Measurements from ENCODE around the gene DSCAM. TPM values are rescaled to one million over a fixed set of nuclear protein-coding genes. Genes with fewer than 3 reads are reported as not detected.

Gene DSCAM
- total RNA-seq, 4 donors from 2014 or later: not detected

GRCh38 chr21:40436261-40436660, 410.7 kb downstream of the DSCAM start:
- intact Hi-C loops (cut with DNase I; ENCODE audit: low total_unique reads): no loop called here
- TF ChIP-seq CTCF (IDR thresholded peaks at IDR 0.05): no peak
- 79 to 83% methylated on average over 1 of the region's 1 CpG for WGBS, 2 donors

GRCh38 chr21:40433538-40433937, 413.4 kb downstream of the DSCAM start:
- intact Hi-C loops (cut with DNase I; ENCODE audit: low total_unique reads): no loop called here
- WGBS, 2 donors: 76 to 86% methylated on average over 2 of the region's 2 CpGs
- no peak for DNase-seq (ENCODE audit: low spot score in 2 of 2)
- H3K4me3 ChIP-seq (ENCODE audit: low read depth, poor library complexity, severe bottlenecking): no peak overlapping the region
- TF ChIP-seq POLR2A (IDR thresholded peaks at IDR 0.05): no peak
- no peak for TF ChIP-seq CTCF (IDR thresholded peaks at IDR 0.05)

More at GRCh38 chr21:40436261-40436660, 410.7 kb downstream of the DSCAM start:
- H3K4me3 ChIP-seq (ENCODE audit: low read depth, poor library complexity, severe bottlenecking): no peak overlapping the region
- DNase-seq (ENCODE audit: low spot score in 2 of 2): no peak

GRCh38 chr21:40425981-40426380, 421.0 kb downstream of the DSCAM start:
- 27 to 53% methylated on average over 1 of the region's 1 CpG for WGBS, 2 donors
- no peak for TF ChIP-seq CTCF (IDR thresholded peaks at IDR 0.05)
- TF ChIP-seq POLR2A (IDR thresholded peaks at IDR 0.05): no peak
- DNase-seq (ENCODE audit: low spot score in 2 of 2): no peak
- intact Hi-C loops (cut with DNase I; ENCODE audit: low total_unique reads): no loop called here
- no peak overlapping the region for H3K4me3 ChIP-seq (ENCODE audit: low read depth, poor library complexity, severe bottlenecking)

GRCh38 chr21:40422896-40423635, 423.9 kb downstream of the DSCAM start:
- TF ChIP-seq POLR2A (IDR thresholded peaks at IDR 0.05): no peak
- TF ChIP-seq CTCF (IDR thresholded peaks at IDR 0.05): no peak
- H3K4me3 ChIP-seq (ENCODE audit: low read depth, poor library complexity, severe bottlenecking): no peak overlapping the region
- DNase-seq (ENCODE audit: low spot score in 2 of 2): no peak
- intact Hi-C loops (cut with DNase I; ENCODE audit: low total_unique reads): no loop called here
- 69 to 73% methylated on average over 12 of the region's 12 CpGs for WGBS, 2 donors

GRCh38 chr21:40421121-40421520, 425.8 kb downstream of the DSCAM start:
- intact Hi-C loops (cut with DNase I; ENCODE audit: low total_unique reads): no loop called here
- TF ChIP-seq POLR2A (IDR thresholded peaks at IDR 0.05) (no peak), CTCF (IDR thresholded peaks at IDR 0.05) (no peak)
- no peak overlapping the region for H3K4me3 ChIP-seq (ENCODE audit: low read depth, poor library complexity, severe bottlenecking)
- WGBS, 2 donors: 88 to 89% methylated on average over 4 of the region's 4 CpGs
- DNase-seq (ENCODE audit: low spot score in 2 of 2): no peak

GRCh38 chr21:40416572-40416971, 430.4 kb downstream of the DSCAM start:
- H3K4me3 ChIP-seq (ENCODE audit: low read depth, poor library complexity, severe bottlenecking): no peak overlapping the region
- TF ChIP-seq CTCF (IDR thresholded peaks at IDR 0.05) (no peak), POLR2A (IDR thresholded peaks at IDR 0.05) (no peak)
- intact Hi-C loops (cut with DNase I; ENCODE audit: low total_unique reads): no loop called here
- DNase-seq (ENCODE audit: low spot score in 2 of 2): no peak
